Mammary epithelial cell (primary cell): ENCODE results near the gene CIBAR2.

ENCODE experiments used
- CTCF ChIP-seq, 2 donors: IDR thresholded peaks in 1 of 2; conservative IDR thresholded peaks in 1 of 2; 2 replicates each; pipeline ENCODE4 v1.5.1; 2011 to 2012; ENCODE audit warnings: inconsistent platforms in 2 of 2, low read length in 2 of 2, mild to moderate bottlenecking in 2 of 2, control low read depth in 1 of 2, low read depth in 1 of 2; ENCODE audit not compliant: insufficient read depth in 1 of 2; ENCODE audit errors: extremely low read depth in 1 of 2
- EZH2 ChIP-seq: IDR thresholded peaks from 2 replicates; pipeline ENCODE4 v1.6.1; 2012; ENCODE audit warnings: low read length, inconsistent platforms, borderline replicate concordance

GRCh38 chr16:85048921-85049562 lies 63.2 kb downstream of the CIBAR2 start:
- TF ChIP-seq CTCF (conservative IDR thresholded peaks at IDR 0.05 in 1 of 2, IDR thresholded peaks at IDR 0.05 in 1 of 2; ENCODE audit: extremely low read depth in 1 of 2, insufficient read depth in 1 of 2, low read depth in 1 of 2, low read length in 2 of 2) (no peak), EZH2 (no peak)
